Spinal cord (tissue), 4 donors: ENCODE results near the gene PGM2. TPM values are rescaled to one million over a fixed set of nuclear protein-coding genes. Genes with fewer than 3 reads are reported as not detected.

Experiments used
- polyA plus RNA-seq, 2 donors: library from polyadenylated mRNA; unstranded; fragments of 120-200 nt; gene quantifications; one replicate each; pipeline ENCODE4 v1.2.1, GENCODE V29; 2013; ENCODE audit not compliant: insufficient read length in 2 of 2
- total RNA-seq, 2 donors: library from RNA; depleted of rRNA in 1 of 2; stranded (reverse); fragments of 120-200 nt in 1 of 2; fragments of >200 nt in 1 of 2; gene quantifications; one replicate each; pipeline versions ENCODE4 v1.2.3 to v1.2.4, GENCODE V29; 2013 to 2014

Gene PGM2
- total and polyA plus RNA-seq, 4 donors: 18.7 to 28.5 (median 25.9) TPM

Other genes starting within 250 kb of the PGM2 start
- 10 to 100 TPM; 49.7 to 61.6 TPM for gene RELL1, start 140.3 kb upstream of the PGM2 start, total RNA-seq
- 10 to 100 TPM; 14.9 to 15.1 TPM for gene RELL1, start 140.3 kb upstream of the PGM2 start, polyA plus RNA-seq
- 10 to 100 TPM; 49.8 to 58.0 TPM for gene TBC1D1, start 64.4 kb downstream of the PGM2 start, total RNA-seq
- gene TBC1D1, start 64.4 kb downstream of the PGM2 start, polyA plus RNA-seq: 10 to 100 TPM; 49.0 to 59.0 TPM
- gene PTTG2, start 133.7 kb downstream of the PGM2 start, total RNA-seq: under 1 TPM in 1 of 2 donors, not detected in 1; 0.28 TPM
- not detected for gene PTTG2, start 133.7 kb downstream of the PGM2 start, polyA plus RNA-seq